A549 treated with Hydrocortisone at 1 μM for 4 hours (cell line): Measurements from ENCODE around the gene GIMAP8. TPM values are rescaled to one million over a fixed set of nuclear protein-coding genes. Genes with fewer than 3 reads are reported as not detected.

ENCODE experiments used
- total RNA-seq: library from RNA; stranded (reverse); fragments of 200-300 nt; extraction: Qiagen RNA extraction; gene quantifications from 5 replicates; pipeline ENCODE4 v1.2.3, GENCODE V29; 2022

Gene GIMAP8
- total RNA-seq = not detected in 5 replicates

DNA sequence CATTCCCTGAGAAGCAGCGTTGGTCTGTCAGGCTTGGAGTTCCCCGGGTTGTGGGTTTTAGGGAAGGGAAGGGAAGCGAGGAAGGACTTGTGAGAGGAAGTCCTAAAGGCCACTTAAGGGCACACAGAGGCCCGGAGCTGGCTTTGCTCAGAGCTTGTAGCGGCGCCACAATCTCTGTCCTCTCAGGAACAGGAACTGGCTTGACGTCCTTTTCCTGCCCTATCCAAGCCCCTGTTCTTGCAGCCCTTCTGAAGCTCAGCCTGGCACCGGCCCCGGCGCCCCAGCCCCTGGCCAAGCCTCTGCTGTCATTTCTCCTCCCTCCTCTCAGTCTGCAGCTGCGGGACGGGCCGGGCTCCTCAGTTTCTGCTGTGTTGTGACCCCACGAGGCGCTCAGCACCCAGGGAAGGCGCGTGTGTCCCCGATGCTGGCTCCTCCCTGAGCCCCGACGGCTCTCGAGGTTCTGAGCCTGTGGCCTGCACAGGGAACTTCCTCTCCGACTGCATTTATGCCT, at the start of gene GIMAP8:
Gene GIMAP8 (plus strand): TSS at position 140 of the 511 bp plus-strand sequence. CDS start 16,069 bp downstream, outside the sequence.

GRCh38 chr7:150514748-150515222, 64.4 kb downstream of the GIMAP8 start, which contains the start of gene GIMAP7:
Gene GIMAP7 (plus strand): TSS chr7:150514872. CDS start chr7:150519975, 5,103 bp downstream.

Other genes with a start within 250 kb of the GIMAP8 start
- gene LRRC61, start 127.3 kb upstream of the GIMAP8 start, total RNA-seq = 0.07 to 0.21 TPM (median 0.11 TPM) in 5 replicates
- gene ACTR3C, start 127.1 kb upstream of the GIMAP8 start, total RNA-seq = not detected in 5 replicates
- gene RARRES2, start 109.0 kb upstream of the GIMAP8 start, total RNA-seq = not detected in 5 replicates
- gene REPIN1, start 81.8 kb upstream of the GIMAP8 start, total RNA-seq = 71.0 to 85.8 TPM (median 82.8 TPM) in 5 replicates
- 4.7 to 7.8 TPM (median 6.1 TPM) in 5 replicates for gene ZNF775, start 71.3 kb upstream of the GIMAP8 start, total RNA-seq
- gene GIMAP7, start 64.2 kb downstream of the GIMAP8 start, total RNA-seq = not detected in 5 replicates
- not detected in 5 replicates for gene GIMAP4, start 116.8 kb downstream of the GIMAP8 start, total RNA-seq
- not detected in 5 replicates for gene GIMAP6, start 181.8 kb downstream of the GIMAP8 start, total RNA-seq
- 0.08 to 0.15 TPM (median 0.09 TPM) in 3 of 5 replicates, not detected in the others for gene GIMAP2, start 235.1 kb downstream of the GIMAP8 start, total RNA-seq